Measurements from ENCODE around the gene ASAP2.

The ASAP2 gene

GRCh38 chr2:9205963-9206948 is at the start of gene ASAP2:
Gene ASAP2, plus strand, starts transcription at chr2:9206812. Its CDS starts 293 bp downstream, at chr2:9207105.
- peak; percentile 23 for DNase-seq

GRCh38 chr2:9158786-9159779 is 47.5 kb upstream of the ASAP2 start:
- DNase-seq: no peak

GRCh38 chr2:9160732-9161131 is 45.9 kb upstream of the ASAP2 start:
- DNase-seq: no peak

GRCh38 chr2:9162841-9163240 is 43.8 kb upstream of the ASAP2 start:
- DNase-seq: no peak

GRCh38 chr2:9163306-9164111 is 43.1 kb upstream of the ASAP2 start:
- no peak for DNase-seq

GRCh38 chr2:9164112-9164608 is 42.5 kb upstream of the ASAP2 start:
- DNase-seq: no peak

GRCh38 chr2:9165625-9166024 is 41.0 kb upstream of the ASAP2 start:
- peak; percentile 5 for DNase-seq

- DNase-seq: no peak
Measured at GRCh38 chr2:9166579-9167377, 39.8 kb upstream of the ASAP2 start.

GRCh38 chr2:9167718-9168657 is 38.6 kb upstream of the ASAP2 start:
- no peak for DNase-seq

GRCh38 chr2:9168821-9169221 is 37.8 kb upstream of the ASAP2 start:
- DNase-seq: no peak

- no peak for DNase-seq
Measured at GRCh38 chr2:9169349-9170107, 37.1 kb upstream of the ASAP2 start.

GRCh38 chr2:9170458-9171130 is 36.0 kb upstream of the ASAP2 start:
- no peak for DNase-seq

- DNase-seq: peak; percentile 94
Measured at GRCh38 chr2:9174771-9175437, 31.7 kb upstream of the ASAP2 start.

GRCh38 chr2:9178110-9178903 is 28.3 kb upstream of the ASAP2 start:
- peak; percentile 78 for DNase-seq

GRCh38 chr2:9178904-9179571 is 27.6 kb upstream of the ASAP2 start:
- peak; percentile 84 for DNase-seq

- no peak for DNase-seq
Measured at GRCh38 chr2:9179572-9180201, 26.9 kb upstream of the ASAP2 start.

Measured in DMS79 treated with DMSO at 0.1 percent for 48 hours (cell line).